Lung (tissue), 12 donors: ENCODE measurements around the gene DLK2. TPM values are rescaled to one million over a fixed set of nuclear protein-coding genes. Genes with fewer than 3 reads are reported as not detected.

ENCODE experiments used
- ATAC-seq: fragments of 200-7000 bp; cut with Tn5 transposase; one replicate; pipeline ENCODE4 v1.9.1; 2020; ENCODE audit warnings: moderate number of reproducible peaks; ENCODE audit not compliant: insufficient read depth, low FRiP score
- DNase-seq, 3 donors: peaks; one replicate each; pipeline ENCODE4 v3.0.0-alpha.2; 2013 to 2017
- H3K27ac ChIP-seq, 2 donors: one replicate each; pipeline ENCODE4 v1.5.1; 2013; ENCODE audit warnings: mild to moderate bottlenecking in 2 of 2, moderate library complexity in 2 of 2, control low read depth in 1 of 2, inconsistent platforms in 1 of 2, low read depth in 1 of 2, low read length in 1 of 2
- H3K27me3 ChIP-seq, 3 donors: one replicate each; pipeline ENCODE4 v1.5.1; 2013; ENCODE audit warnings: low read length in 2 of 3; ENCODE audit not compliant: control insufficient read depth in 3 of 3, insufficient read depth in 3 of 3
- H3K36me3 ChIP-seq, 4 donors: one replicate each; pipeline ENCODE4 v1.5.1; 2013; ENCODE audit warnings: low read length in 4 of 4, mild to moderate bottlenecking in 1 of 4, moderate library complexity in 1 of 4; ENCODE audit not compliant: control insufficient read depth in 4 of 4, insufficient read depth in 4 of 4
- H3K4me1 ChIP-seq, 5 donors: one replicate each; pipeline ENCODE4 v1.5.1; 2013; ENCODE audit warnings: low read length in 5 of 5, mild to moderate bottlenecking in 2 of 5, moderate library complexity in 1 of 5; ENCODE audit not compliant: control insufficient read depth in 5 of 5, insufficient read depth in 5 of 5
- H3K4me3 ChIP-seq: one replicate; pipeline ENCODE4 v1.5.1; 2013; ENCODE audit warnings: mild to moderate bottlenecking, control low read depth, moderate library complexity
- H3K9ac ChIP-seq, 2 donors: one replicate each; pipeline ENCODE4 v1.5.1; 2013; ENCODE audit warnings: low read length in 2 of 2, control low read depth in 1 of 2; ENCODE audit not compliant: insufficient read depth in 1 of 2
- H3K9me3 ChIP-seq, 4 donors: one replicate each; pipeline ENCODE4 v1.5.1; 2013; ENCODE audit warnings: low read length in 3 of 4, mild to moderate bottlenecking in 1 of 4, moderate library complexity in 1 of 4; ENCODE audit not compliant: control insufficient read depth in 4 of 4, insufficient read depth in 3 of 4
- CTCF ChIP-seq: IDR thresholded peaks from 2 replicates; pipeline ENCODE4 v1.5.1; 2012; ENCODE audit warnings: mild to moderate bottlenecking; ENCODE audit errors: control extremely low read depth, extremely low read depth
- WGBS, 2 donors: extraction: QIAGEN DNeasy Blood & Tissue Kit; methylation state at CpG; one replicate each; pipeline ENCODE4 v1.1.7; 2013; 5-methylcytosine and 5-hydroxymethylcytosine counted together
- polyA plus RNA-seq, 2 donors: library from polyadenylated mRNA; stranded (reverse); fragments of 200-250 nt; gene quantifications; one replicate each; pipeline ENCODE4 v1.2.1, GENCODE V29; 2013
- total RNA-seq, 2 donors: library from RNA; depleted of rRNA in 1 of 2; stranded (reverse); fragments of >200 nt in 1 of 2; gene quantifications; one replicate each; pipeline ENCODE4 v1.2.1, GENCODE V29; 2014 to 2021
- donor health status: control.
- donor health status: control.
- donor health status: Bipolar disorder and iron deficiency.
- donor health status: healthy.
- donor health status: DM: yes; HTN: yes; CAD: no.

DLK2 gene
- total and polyA plus RNA-seq, 4 donors, result 1.1 to 2.6 (median 1.3) TPM

- no peaks in the 10 kb centered on the region for H3K9me3 ChIP-seq
- no peak for TF ChIP-seq CTCF
- no peak for ATAC-seq
- H3K36me3 ChIP-seq, result peaks cover 3 to 32% (median 25%) of the 10 kb centered on the region in 4 donors
- H3K4me3 ChIP-seq, result no peak overlapping the region
- H3K27ac ChIP-seq, result no peak overlapping the region
- WGBS, 2 donors, result 93 to 95% methylated on average over 6 of the region's 6 CpGs
- DNase-seq, result no peak
- peaks cover 2 to 35% (median 9%) of the 10 kb centered on the region in 5 donors for H3K4me1 ChIP-seq
- no peaks in the 10 kb centered on the region for H3K27me3 ChIP-seq
- H3K9ac ChIP-seq, result no peak overlapping the region
These were observed 41.7 kb upstream of the DLK2 start for GRCh38 chr6:43497129-43497396.

- Histone ChIP-seq H3K9ac (no peak overlapping the region), H3K9me3 (no peaks in the 10 kb centered on the region), H3K36me3 (peaks cover 2 to 30% (median 25%) of the 10 kb centered on the region in 4 donors), H3K4me1 (peaks cover 5 to 39% (median 12%) of the 10 kb centered on the region in 5 donors), H3K27ac (no peak overlapping the region), H3K27me3 (no peaks in the 10 kb centered on the region), H3K4me3 (no peak overlapping the region)
- DNase-seq (no peak), ATAC-seq (no peak)
- WGBS, 2 donors, result 62 to 79% methylated on average over 18 of the region's 18 CpGs
- TF ChIP-seq CTCF, result no peak
These were observed 41.2 kb upstream of the DLK2 start for GRCh38 chr6:43496370-43497128.

GRCh38 chr6:43495409-43495941 is 40.1 kb upstream of the DLK2 start:
- Histone ChIP-seq H3K4me1 (peaks cover 5 to 39% (median 12%) of the 10 kb centered on the region in 5 donors), H3K27ac (no peak overlapping the region), H3K4me3 (no peak overlapping the region), H3K36me3 (peaks cover 2 to 22% (median 19%) of the 10 kb centered on the region in 4 donors), H3K9me3 (no peaks in the 10 kb centered on the region), H3K9ac (no peak overlapping the region), H3K27me3 (no peaks in the 10 kb centered on the region)
- ATAC-seq (no peak), DNase-seq (no peak)
- no peak for TF ChIP-seq CTCF
- WGBS, 2 donors, result 67 to 68% methylated on average over 4 of the region's 4 CpGs
